ENCODE data around the gene MSLN.

MSLN gene

GRCh38 chr16:725463-726187 is 34.9 kb upstream of the MSLN start:
- ChIA-PET POLR2A (ENCODE audit: low non-redundant PET) (no interaction called here), CTCF (interaction anchor here (0.8 to 1.1 kb wide), 2 partner anchors 13 to 15 kb away, joined by 3 to 5 read pairs; partner anchors contain the start of gene CIAO3)
- TF ChIP-seq, protein P1, sequence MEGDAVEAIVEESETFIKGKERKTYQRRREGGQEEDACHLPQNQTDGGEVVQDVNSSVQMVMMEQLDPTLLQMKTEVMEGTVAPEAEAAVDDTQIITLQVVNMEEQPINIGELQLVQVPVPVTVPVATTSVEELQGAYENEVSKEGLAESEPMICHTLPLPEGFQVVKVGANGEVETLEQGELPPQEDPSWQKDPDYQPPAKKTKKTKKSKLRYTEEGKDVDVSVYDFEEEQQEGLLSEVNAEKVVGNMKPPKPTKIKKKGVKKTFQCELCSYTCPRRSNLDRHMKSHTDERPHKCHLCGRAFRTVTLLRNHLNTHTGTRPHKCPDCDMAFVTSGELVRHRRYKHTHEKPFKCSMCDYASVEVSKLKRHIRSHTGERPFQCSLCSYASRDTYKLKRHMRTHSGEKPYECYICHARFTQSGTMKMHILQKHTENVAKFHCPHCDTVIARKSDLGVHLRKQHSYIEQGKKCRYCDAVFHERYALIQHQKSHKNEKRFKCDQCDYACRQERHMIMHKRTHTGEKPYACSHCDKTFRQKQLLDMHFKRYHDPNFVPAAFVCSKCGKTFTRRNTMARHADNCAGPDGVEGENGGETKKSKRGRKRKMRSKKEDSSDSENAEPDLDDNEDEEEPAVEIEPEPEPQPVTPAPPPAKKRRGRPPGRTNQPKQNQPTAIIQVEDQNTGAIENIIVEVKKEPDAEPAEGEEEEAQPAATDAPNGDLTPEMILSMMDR (conservative IDR thresholded peaks at IDR 0.05; ENCODE audit: low read depth) = no peak
- peak overlapping the region; percentile 95 for H3K27ac ChIP-seq
- no peak for DNase-seq (ENCODE audit: low spot score)

- ChIA-PET CTCF (interaction anchor here (1.1 kb wide), 1 partner anchor 14 kb away, joined by 5 read pairs; no protein-coding TSS in a partner anchor), POLR2A (ENCODE audit: low non-redundant PET) (no interaction called here)
- peak overlapping the region; percentile 95 for H3K27ac ChIP-seq
- TF ChIP-seq, protein P1 (conservative IDR thresholded peaks at IDR 0.05; ENCODE audit: low read depth) = no peak
- no peak for DNase-seq (ENCODE audit: low spot score)
Observed at GRCh38 chr16:726188-726437, 34.4 kb upstream of the MSLN start.

GRCh38 chr16:726438-727290 is 33.9 kb upstream of the MSLN start, which contains the start of the genes CCDC78 and HAGHL:
Gene CCDC78 (minus strand): TSS chr16:726443. CDS start chr16:726367, 76 bp downstream.
Gene HAGHL (plus strand): TSS chr16:727106. CDS start chr16:727510, 404 bp downstream.
- ChIA-PET POLR2A (ENCODE audit: low non-redundant PET) (no interaction called here), CTCF (interaction anchor here (0.6 to 1.3 kb wide), 3 partner anchors 15 to 59 kb away, joined by 3 to 6 read pairs (median 3); no protein-coding TSS in a partner anchor)
- TF ChIP-seq, protein P1 (conservative IDR thresholded peaks at IDR 0.05; ENCODE audit: low read depth) = no peak
- DNase-seq (ENCODE audit: low spot score) = no peak
- peak within 1 kb of the TSS; percentile 95 for H3K27ac ChIP-seq

DNA sequence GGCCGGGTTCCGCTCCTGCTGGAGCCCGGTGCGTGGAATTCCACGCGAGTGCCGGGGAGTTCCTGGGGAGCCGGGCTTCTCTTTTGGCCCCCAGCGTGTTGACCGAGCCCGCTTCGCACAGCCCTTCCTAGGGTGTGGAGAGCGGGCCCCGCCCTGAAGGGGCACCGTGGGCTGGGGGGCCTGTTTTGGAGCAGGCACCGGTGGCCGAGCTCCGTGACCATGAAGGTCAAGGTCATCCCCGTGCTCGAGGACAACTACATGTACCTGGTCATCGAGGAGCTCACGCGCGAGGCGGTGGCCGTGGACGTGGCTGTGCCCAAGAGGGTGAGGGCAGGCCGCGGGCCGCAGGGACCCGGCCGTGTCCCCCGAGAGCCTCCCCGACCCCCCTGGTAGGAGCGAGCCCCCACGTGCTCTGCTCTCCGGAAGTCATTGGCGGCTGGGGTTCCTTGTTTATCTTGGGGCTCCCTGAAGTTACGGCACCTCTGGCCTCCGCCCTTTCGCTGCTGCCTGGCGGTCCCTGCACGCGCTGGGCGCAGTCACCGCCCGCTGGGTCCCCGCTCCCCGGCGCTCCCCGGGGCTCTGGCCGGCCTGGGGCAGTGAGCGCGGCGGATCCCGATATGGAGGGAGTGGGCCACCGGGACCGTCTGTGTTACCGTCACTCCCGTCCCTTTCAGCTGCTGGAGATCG is 33.1 kb upstream of the MSLN start:
- H3K27ac ChIP-seq = peak overlapping the region; percentile 95
- ChIA-PET CTCF (interaction anchor here (0.9 to 1.3 kb wide), 2 partner anchors 14 to 58 kb away, joined by 3 to 6 read pairs; no protein-coding TSS in a partner anchor), POLR2A (ENCODE audit: low non-redundant PET) (no interaction called here)
- DNase-seq (ENCODE audit: low spot score) = no peak
- TF ChIP-seq, protein P1 (conservative IDR thresholded peaks at IDR 0.05; ENCODE audit: low read depth) = no peak

DNA sequence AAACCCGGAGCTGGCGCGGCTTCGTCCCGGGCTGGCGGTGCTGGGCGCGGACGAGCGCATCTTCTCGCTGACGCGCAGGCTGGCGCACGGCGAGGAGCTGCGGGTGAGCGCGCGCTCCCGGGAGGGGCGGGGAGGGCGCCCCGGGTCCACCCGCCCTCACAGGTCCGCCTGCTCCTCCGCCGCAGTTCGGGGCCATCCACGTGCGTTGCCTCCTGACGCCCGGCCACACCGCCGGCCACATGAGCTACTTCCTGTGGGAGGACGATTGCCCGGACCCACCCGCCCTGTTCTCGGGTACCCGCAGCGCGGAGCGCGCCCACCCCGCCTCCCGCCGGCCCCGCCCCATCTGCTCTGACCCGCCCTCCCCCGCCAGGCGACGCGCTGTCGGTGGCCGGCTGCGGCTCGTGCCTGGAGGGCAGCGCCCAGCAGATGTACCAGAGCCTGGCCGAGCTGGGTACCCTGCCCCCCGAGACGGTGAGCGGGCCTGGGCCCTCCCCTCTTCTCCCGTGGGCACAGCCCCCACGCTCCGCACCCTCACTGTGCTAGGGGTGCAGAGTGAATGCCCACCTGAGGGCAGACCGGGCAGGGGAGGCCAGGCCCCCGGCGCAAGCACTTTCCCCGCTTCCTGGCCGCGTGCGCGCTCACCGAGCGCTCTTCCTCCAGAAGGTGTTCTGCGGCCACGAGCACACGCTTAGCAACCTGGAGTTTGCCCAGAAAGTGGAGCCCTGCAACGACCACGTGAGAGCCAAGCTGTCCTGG is 32.2 kb upstream of the MSLN start:
- DNase-seq (ENCODE audit: low spot score) = peak; percentile 77
- TF ChIP-seq, protein P1 (conservative IDR thresholded peaks at IDR 0.05; ENCODE audit: low read depth) = no peak
- POLR2A ChIA-PET (ENCODE audit: low non-redundant PET) = no interaction called here
- CTCF ChIA-PET = interaction anchor here (0.7 to 1.3 kb wide), 3 partner anchors 57 to 67 kb away, joined by 3 to 6 read pairs (median 4); no protein-coding TSS in a partner anchor
- peak overlapping the region; percentile 95 for H3K27ac ChIP-seq
